WTC11 (cell line): ENCODE measurements around the gene TRIM46. TPM values are rescaled to one million over a fixed set of nuclear protein-coding genes. Genes with fewer than 3 reads are reported as not detected.
A peak's percentile ranks its signal among the peaks of the same experiment; 100 is the strongest.

Experiments
- ATAC-seq: fragments of 200-7000 bp; cut with Tn5 transposase; 2 replicates; pipeline ENCODE4 v1.10.0; 2021; ENCODE audit warnings: mild to moderate bottlenecking, moderate library complexity
- CTCF ChIA-PET: fragments of 300-600 bp; sonication (Branson Sonifier 250); formaldehyde crosslinking; loops from one replicate; lab custom pipeline; 2021; ENCODE audit warnings: antibody characterized with exemption; lab: Charles Lee
- POLR2A ChIA-PET: fragments of 350-600 bp; sonication (Branson Sonifier 250); formaldehyde crosslinking; loops from one replicate; lab custom pipeline; 2021; ENCODE audit warnings: antibody characterized with exemption; lab: Charles Lee
- DNase-seq: peaks from one replicate; pipeline ENCODE4 v3.0.0; 2021; ENCODE audit warnings: low spot score
- H3K27ac Mint-ChIP-seq: 2 replicates; pipeline ENCODE4 v1.8.0; 2021; ENCODE audit warnings: mixed read lengths
- H3K27me3 Mint-ChIP-seq: 2 replicates; pipeline ENCODE4 v1.8.0; 2021; ENCODE audit warnings: low read depth, mild to moderate bottlenecking, moderate library complexity, mixed read lengths
- H3K36me3 Mint-ChIP-seq: 2 replicates; pipeline ENCODE4 v1.8.0; 2021; ENCODE audit warnings: mixed read lengths
- H3K4me1 Mint-ChIP-seq: 2 replicates; pipeline ENCODE4 v1.8.0; 2022; ENCODE audit warnings: mixed read lengths
- H3K4me3 Mint-ChIP-seq: 2 replicates; pipeline ENCODE4 v1.8.0; 2021; ENCODE audit warnings: mild to moderate bottlenecking, moderate library complexity, mixed read lengths
- H3K9me3 Mint-ChIP-seq: 2 replicates; pipeline ENCODE4 v1.8.0; 2021; ENCODE audit warnings: mixed read lengths
- CBFB ChIP-seq: sonication (generic); formaldehyde crosslinking; IDR thresholded peaks from 2 replicates; pipeline ENCODE4 v1.8.1; 2022; ENCODE audit warnings: mild to moderate bottlenecking, low read depth, missing genetic modification reagents
- CDX4 ChIP-seq: fragments of 250-450 bp; sonication (Bioruptor Pico); IDR thresholded peaks from 2 replicates; pipeline ENCODE4 v1.9.0; 2021; ENCODE audit warnings: moderate library complexity, mild to moderate bottlenecking, inconsistent platforms, borderline replicate concordance
- CREM ChIP-seq: sonication (generic); formaldehyde crosslinking; IDR thresholded peaks from 2 replicates; pipeline ENCODE4 v1.8.1; 2022; ENCODE audit warnings: mild to moderate bottlenecking, missing genetic modification reagents, moderate library complexity
- E2F1 ChIP-seq: sonication (generic); formaldehyde crosslinking; IDR thresholded peaks from 2 replicates; pipeline ENCODE4 v1.8.0; 2022; ENCODE audit warnings: mild to moderate bottlenecking, missing genetic modification reagents
- E2F5 ChIP-seq: sonication (generic); formaldehyde crosslinking; IDR thresholded peaks from 2 replicates; pipeline ENCODE4 v1.8.1; 2022; ENCODE audit warnings: mild to moderate bottlenecking, moderate library complexity, missing genetic modification reagents
- EMX1 ChIP-seq: fragments of 250-450 bp; sonication (Bioruptor Pico); IDR thresholded peaks from 2 replicates; pipeline ENCODE4 v1.8.0; 2021; ENCODE audit warnings: mild to moderate bottlenecking
- ESRRA ChIP-seq: sonication (generic); formaldehyde crosslinking; IDR thresholded peaks from 2 replicates; pipeline ENCODE4 v1.8.1; 2022; ENCODE audit warnings: mild to moderate bottlenecking, missing genetic modification reagents, borderline replicate concordance
- FOXK1 ChIP-seq: sonication (generic); formaldehyde crosslinking; IDR thresholded peaks from 2 replicates; pipeline ENCODE4 v1.8.0; 2022; ENCODE audit warnings: mild to moderate bottlenecking, moderate library complexity, missing genetic modification reagents
- GRHL2 ChIP-seq: fragments of 250-450 bp; sonication (Bioruptor Pico); IDR thresholded peaks from 2 replicates; pipeline ENCODE4 v1.8.0; 2022; ENCODE audit warnings: mild to moderate bottlenecking, moderate library complexity; ENCODE audit not compliant: insufficient replicate concordance, severe bottlenecking
- HMGXB4 ChIP-seq: sonication (generic); formaldehyde crosslinking; IDR thresholded peaks from 2 replicates; pipeline ENCODE4 v1.8.1; 2023; ENCODE audit warnings: mild to moderate bottlenecking, moderate library complexity, missing genetic modification reagents
- JUN ChIP-seq: sonication (generic); formaldehyde crosslinking; IDR thresholded peaks from 2 replicates; pipeline ENCODE4 v1.8.0; 2023; ENCODE audit warnings: mild to moderate bottlenecking, missing genetic modification reagents
- NFE2L1 ChIP-seq: sonication (generic); formaldehyde crosslinking; IDR thresholded peaks from 2 replicates; pipeline ENCODE4 v1.8.1; 2023; ENCODE audit warnings: missing genetic modification reagents
- NR1H2 ChIP-seq: sonication (generic); formaldehyde crosslinking; IDR thresholded peaks from 2 replicates; pipeline ENCODE4 v1.9.0; 2021; ENCODE audit warnings: mild to moderate bottlenecking, moderate library complexity, missing genetic modification reagents
- PRRX2 ChIP-seq: fragments of 250-450 bp; sonication (Bioruptor Pico); IDR thresholded peaks from 2 replicates; pipeline ENCODE4 v1.8.0; 2021; ENCODE audit warnings: mild to moderate bottlenecking
- SOX15 ChIP-seq: fragments of 250-450 bp; sonication (Bioruptor Pico); IDR thresholded peaks from 2 replicates; pipeline ENCODE4 v1.9.0; 2021; ENCODE audit warnings: mild to moderate bottlenecking
- TEAD1 ChIP-seq: sonication (generic); formaldehyde crosslinking; IDR thresholded peaks from 2 replicates; pipeline ENCODE4 v1.8.0; 2022; ENCODE audit warnings: mild to moderate bottlenecking, missing genetic modification reagents
- ZNF219 ChIP-seq: sonication (generic); formaldehyde crosslinking; IDR thresholded peaks from 2 replicates; pipeline ENCODE4 v1.8.0; 2023; ENCODE audit warnings: missing genetic modification reagents, mild to moderate bottlenecking, borderline replicate concordance
- ZNF423 ChIP-seq: fragments of 250-450 bp; sonication (Bioruptor Pico); IDR thresholded peaks from 2 replicates; pipeline ENCODE4 v2.1.2; 2022; ENCODE audit warnings: mild to moderate bottlenecking, moderate library complexity
- total RNA-seq: library from RNA; stranded (reverse); gene quantifications from 3 replicates; pipeline ENCODE4 v1.2.3, GENCODE V29; 2021
- TF ChIP-seq, protein P1 (sequence below): fragments of 250-450 bp; sonication (Bioruptor Pico); IDR thresholded peaks from 2 replicates; pipeline ENCODE4 v1.9.0; 2021; ENCODE audit warnings: mild to moderate bottlenecking
- TF ChIP-seq, protein P2 (sequence below): sonication (generic); formaldehyde crosslinking; IDR thresholded peaks from 2 replicates; pipeline ENCODE4 v1.8.1; 2023; ENCODE audit warnings: mild to moderate bottlenecking, missing genetic modification reagents
- TF ChIP-seq, protein P3 (sequence below): sonication (generic); formaldehyde crosslinking; IDR thresholded peaks from 2 replicates; pipeline ENCODE4 v1.8.1; 2022; ENCODE audit warnings: low read depth, mild to moderate bottlenecking, moderate library complexity, missing genetic modification reagents, borderline replicate concordance
- TF ChIP-seq, protein P4 (sequence below): sonication (generic); formaldehyde crosslinking; IDR thresholded peaks from 2 replicates; pipeline ENCODE4 v1.8.0; 2023; ENCODE audit warnings: missing genetic modification reagents
- TF ChIP-seq, protein P5 (sequence below): sonication (generic); formaldehyde crosslinking; IDR thresholded peaks from 2 replicates; pipeline ENCODE4 v1.8.1; 2022; ENCODE audit warnings: low read depth, missing genetic modification reagents, borderline replicate concordance

The TRIM46 gene
- total RNA-seq, 1 experiment from 2014 or later: 22.1 TPM

DNA sequence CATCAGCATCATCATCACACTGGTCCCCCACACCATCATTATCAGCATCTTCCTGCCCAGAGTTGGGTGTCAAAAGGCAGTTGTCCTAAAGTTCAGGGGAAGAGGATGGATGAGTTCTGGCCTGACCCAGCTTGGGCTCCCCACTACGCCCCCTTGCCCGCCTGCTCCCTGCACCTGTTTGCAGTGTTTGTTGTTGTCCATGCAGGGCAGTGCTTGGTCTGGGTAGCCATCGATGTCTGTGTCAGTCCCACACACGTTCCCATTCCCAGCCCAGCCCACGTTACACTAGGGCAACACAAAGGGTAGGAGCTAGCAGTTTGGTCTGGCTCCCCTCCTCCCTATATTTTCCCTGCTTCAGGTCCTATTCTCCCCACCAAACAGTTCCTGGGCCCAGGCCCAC, 27.3 kb downstream of the TRIM46 start (continued):
- TF ChIP-seq CDX4 (no peak), ZNF423 (CRISPR knock-in tag) (no peak), SOX15 (no peak), CBFB (CRISPR knock-in tag) (no peak)
- TF ChIP-seq, protein P1, sequence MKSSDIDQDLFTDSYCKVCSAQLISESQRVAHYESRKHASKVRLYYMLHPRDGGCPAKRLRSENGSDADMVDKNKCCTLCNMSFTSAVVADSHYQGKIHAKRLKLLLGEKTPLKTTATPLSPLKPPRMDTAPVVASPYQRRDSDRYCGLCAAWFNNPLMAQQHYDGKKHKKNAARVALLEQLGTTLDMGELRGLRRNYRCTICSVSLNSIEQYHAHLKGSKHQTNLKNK (CRISPR knock-in tag): no peak
- TF ChIP-seq, all 79 proteins: peak for 0

- POLR2A ChIA-PET: interaction anchor here (0.5 to 2.5 kb wide), 2 partner anchors 9 to 78 kb away, joined by 3 to 12 read pairs; no protein-coding TSS in a partner anchor
- ATAC-seq: no peak
- Mint-ChIP-seq H3K9me3 (no peaks in the 10 kb centered on the region), H3K4me3 (no peak overlapping the region), H3K4me1 (peaks cover 19% of the 10 kb centered on the region), H3K36me3 (peaks cover 63% of the 10 kb centered on the region), H3K27ac (no peak overlapping the region; the same call in 1 of the 2 replicates), H3K27me3 (peaks cover 9% of the 10 kb centered on the region)
- no peak for DNase-seq
- TF ChIP-seq, protein P2, sequence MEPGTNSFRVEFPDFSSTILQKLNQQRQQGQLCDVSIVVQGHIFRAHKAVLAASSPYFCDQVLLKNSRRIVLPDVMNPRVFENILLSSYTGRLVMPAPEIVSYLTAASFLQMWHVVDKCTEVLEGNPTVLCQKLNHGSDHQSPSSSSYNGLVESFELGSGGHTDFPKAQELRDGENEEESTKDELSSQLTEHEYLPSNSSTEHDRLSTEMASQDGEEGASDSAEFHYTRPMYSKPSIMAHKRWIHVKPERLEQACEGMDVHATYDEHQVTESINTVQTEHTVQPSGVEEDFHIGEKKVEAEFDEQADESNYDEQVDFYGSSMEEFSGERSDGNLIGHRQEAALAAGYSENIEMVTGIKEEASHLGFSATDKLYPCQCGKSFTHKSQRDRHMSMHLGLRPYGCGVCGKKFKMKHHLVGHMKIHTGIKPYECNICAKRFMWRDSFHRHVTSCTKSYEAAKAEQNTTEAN: no peak
- TF ChIP-seq, protein P3, sequence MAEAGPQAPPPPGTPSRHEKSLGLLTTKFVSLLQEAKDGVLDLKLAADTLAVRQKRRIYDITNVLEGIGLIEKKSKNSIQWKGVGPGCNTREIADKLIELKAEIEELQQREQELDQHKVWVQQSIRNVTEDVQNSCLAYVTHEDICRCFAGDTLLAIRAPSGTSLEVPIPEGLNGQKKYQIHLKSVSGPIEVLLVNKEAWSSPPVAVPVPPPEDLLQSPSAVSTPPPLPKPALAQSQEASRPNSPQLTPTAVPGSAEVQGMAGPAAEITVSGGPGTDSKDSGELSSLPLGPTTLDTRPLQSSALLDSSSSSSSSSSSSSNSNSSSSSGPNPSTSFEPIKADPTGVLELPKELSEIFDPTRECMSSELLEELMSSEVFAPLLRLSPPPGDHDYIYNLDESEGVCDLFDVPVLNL: no peak
- TF ChIP-seq NR1H2 (no peak), NFE2L1 (no peak), HMGXB4 (CRISPR knock-in tag) (no peak), EMX1 (CRISPR knock-in tag) (no peak), GRHL2 (no peak)
- CTCF ChIA-PET: interaction anchor here (0.5 to 1.3 kb wide), 2 partner anchors 9 to 71 kb away, joined by 4 to 5 read pairs; partner anchors contain the start of gene CLK2
Measured at GRCh38 chr1:155202198-155202597, 28.5 kb downstream of the TRIM46 start.

DNA sequence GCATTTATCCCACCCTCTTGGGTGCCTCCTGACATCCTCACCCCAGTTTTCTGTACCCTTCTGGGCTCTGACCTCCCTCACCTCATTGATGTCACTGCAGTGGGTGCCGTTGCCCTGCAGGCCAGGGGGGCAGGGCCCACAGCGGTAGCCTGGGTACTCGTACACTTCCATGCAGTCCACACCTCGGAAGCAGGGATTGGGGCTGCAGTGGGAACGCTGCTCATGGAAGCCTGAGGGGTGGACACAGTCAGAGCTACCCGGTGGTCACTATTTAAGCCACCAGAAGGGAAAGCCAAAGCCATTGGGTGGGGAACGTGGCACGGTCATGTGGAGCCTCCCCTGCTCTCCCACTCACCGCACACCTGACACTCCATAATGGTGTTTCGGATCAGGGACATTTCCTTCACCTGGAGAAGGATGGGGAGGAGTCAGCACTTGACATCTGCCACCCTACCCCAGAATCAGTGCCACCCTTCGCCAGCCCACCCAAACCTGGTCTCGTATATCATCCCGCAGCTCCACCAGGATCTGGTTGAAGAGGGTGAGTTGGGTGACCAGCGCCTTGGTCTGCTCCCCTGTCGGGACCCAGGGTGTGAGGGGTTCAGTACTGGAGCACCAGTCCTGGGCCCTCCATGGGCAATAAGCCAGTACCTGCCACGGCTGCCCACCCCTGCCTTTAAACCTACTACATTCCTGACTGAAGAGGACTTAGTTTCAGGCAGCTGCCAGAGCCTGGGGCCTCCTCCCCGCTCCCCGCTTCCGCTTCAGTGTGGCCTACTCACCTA, 29.3 kb downstream of the TRIM46 start:
- Mint-ChIP-seq H3K27me3 (peaks cover 9% of the 10 kb centered on the region), H3K9me3 (no peaks in the 10 kb centered on the region), H3K4me1 (peaks cover 17% of the 10 kb centered on the region), H3K36me3 (peaks cover 56% of the 10 kb centered on the region), H3K4me3 (no peak overlapping the region), H3K27ac (peak overlapping the region; percentile 70; the same call in 1 of the 2 replicates)
- no peak for DNase-seq
- POLR2A ChIA-PET: interaction anchor here (0.5 to 2.5 kb wide), 2 partner anchors 9 to 77 kb away, joined by 3 to 12 read pairs; no protein-coding TSS in a partner anchor
- CTCF ChIA-PET: interaction anchor here (2.0 kb wide), 1 partner anchor 9 kb away, joined by 9 read pairs; no protein-coding TSS in a partner anchor
- no peak for ATAC-seq
- no peak for TF ChIP-seq CREM (CRISPR knock-in tag)
- TF ChIP-seq, protein P4, sequence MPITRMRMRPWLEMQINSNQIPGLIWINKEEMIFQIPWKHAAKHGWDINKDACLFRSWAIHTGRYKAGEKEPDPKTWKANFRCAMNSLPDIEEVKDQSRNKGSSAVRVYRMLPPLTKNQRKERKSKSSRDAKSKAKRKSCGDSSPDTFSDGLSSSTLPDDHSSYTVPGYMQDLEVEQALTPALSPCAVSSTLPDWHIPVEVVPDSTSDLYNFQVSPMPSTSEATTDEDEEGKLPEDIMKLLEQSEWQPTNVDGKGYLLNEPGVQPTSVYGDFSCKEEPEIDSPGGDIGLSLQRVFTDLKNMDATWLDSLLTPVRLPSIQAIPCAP: no peak
- no peak for TF ChIP-seq JUN (CRISPR knock-in tag)
- TF ChIP-seq E2F5 (CRISPR knock-in tag): no peak
- TF ChIP-seq FOXK1 (CRISPR knock-in tag): no peak
- no peak for TF ChIP-seq ESRRA (CRISPR knock-in tag)
- no peak for TF ChIP-seq PRRX2 (CRISPR knock-in tag)
- no peak for TF ChIP-seq E2F1
- no peak for TF ChIP-seq TEAD1 (CRISPR knock-in tag)
- TF ChIP-seq, protein P5, sequence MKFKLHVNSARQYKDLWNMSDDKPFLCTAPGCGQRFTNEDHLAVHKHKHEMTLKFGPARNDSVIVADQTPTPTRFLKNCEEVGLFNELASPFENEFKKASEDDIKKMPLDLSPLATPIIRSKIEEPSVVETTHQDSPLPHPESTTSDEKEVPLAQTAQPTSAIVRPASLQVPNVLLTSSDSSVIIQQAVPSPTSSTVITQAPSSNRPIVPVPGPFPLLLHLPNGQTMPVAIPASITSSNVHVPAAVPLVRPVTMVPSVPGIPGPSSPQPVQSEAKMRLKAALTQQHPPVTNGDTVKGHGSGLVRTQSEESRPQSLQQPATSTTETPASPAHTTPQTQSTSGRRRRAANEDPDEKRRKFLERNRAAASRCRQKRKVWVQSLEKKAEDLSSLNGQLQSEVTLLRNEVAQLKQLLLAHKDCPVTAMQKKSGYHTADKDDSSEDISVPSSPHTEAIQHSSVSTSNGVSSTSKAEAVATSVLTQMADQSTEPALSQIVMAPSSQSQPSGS (CRISPR knock-in tag): no peak
- TF ChIP-seq ZNF219 (CRISPR knock-in tag): no peak
